Liver (tissue), 9 donors: Measurements from ENCODE around the gene ATE1. TPM values are rescaled to one million over a fixed set of nuclear protein-coding genes. Genes with fewer than 3 reads are reported as not detected.

Experiments used
- DNase-seq: peaks from one replicate; pipeline ENCODE4 v3.0.0-alpha.2; 2017; ENCODE audit warnings: low spot score
- H3K27ac ChIP-seq, 2 donors: one replicate each; pipeline ENCODE4 v1.7.0; 2013; ENCODE audit warnings: inconsistent platforms in 2 of 2, low read length in 2 of 2, control low read depth in 1 of 2, low read depth in 1 of 2, mild to moderate bottlenecking in 1 of 2
- H3K27me3 ChIP-seq, 4 donors: one replicate each; pipeline versions ENCODE4 v1.6.1 to v1.7.0; 2013; ENCODE audit warnings: low read length in 3 of 4, inconsistent platforms in 1 of 4, mild to moderate bottlenecking in 1 of 4, moderate library complexity in 1 of 4; ENCODE audit not compliant: control insufficient read depth in 4 of 4, insufficient read depth in 4 of 4
- H3K36me3 ChIP-seq, 4 donors: one replicate each; pipeline versions ENCODE4 v1.6.1 to v1.7.0; 2013; ENCODE audit warnings: low read length in 3 of 4, mild to moderate bottlenecking in 3 of 4, low read depth in 1 of 4, moderate library complexity in 1 of 4; ENCODE audit not compliant: control insufficient read depth in 4 of 4, insufficient read depth in 3 of 4
- H3K4me1 ChIP-seq, 4 donors: one replicate each; pipeline versions ENCODE4 v1.6.1 to v1.7.0; 2013; ENCODE audit warnings: low read length in 3 of 4, mild to moderate bottlenecking in 3 of 4, moderate library complexity in 1 of 4; ENCODE audit not compliant: control insufficient read depth in 4 of 4, insufficient read depth in 4 of 4
- H3K4me3 ChIP-seq, 3 donors: one replicate each; pipeline versions ENCODE4 v1.6.1 to v1.7.0; 2013; ENCODE audit warnings: low read length in 3 of 3, control low read depth in 1 of 3, low read depth in 1 of 3, mild to moderate bottlenecking in 1 of 3
- H3K9ac ChIP-seq, 2 donors: one replicate each; pipeline ENCODE4 v1.7.0; 2013; ENCODE audit warnings: low read length in 2 of 2, mild to moderate bottlenecking in 2 of 2, moderate library complexity in 2 of 2, control low read depth in 1 of 2, low read depth in 1 of 2
- H3K9me3 ChIP-seq, 4 donors: one replicate each; pipeline versions ENCODE4 v1.6.1 to v1.7.0; 2013; ENCODE audit warnings: low read length in 3 of 4; ENCODE audit not compliant: control insufficient read depth in 4 of 4
- ATF3 ChIP-seq: IDR thresholded peaks from 2 replicates; pipeline ENCODE4 v1.6.1; 2016; ENCODE audit warnings: antibody characterized with exemption
- CTCF ChIP-seq: fragments of 150-350 bp; IDR thresholded peaks from 2 replicates; pipeline ENCODE4 v1.5.1; 2017; ENCODE audit warnings: improper control_type of control experiment, low read depth, low read length; ENCODE audit not compliant: missing input control
- EGR1 ChIP-seq, 2 donors: IDR thresholded peaks; 2 replicates each; pipeline ENCODE4 v1.6.1; 2016 to 2018; ENCODE audit warnings: antibody characterized with exemption in 2 of 2, low read depth in 2 of 2
- FOXA1 ChIP-seq: IDR thresholded peaks from 2 replicates; pipeline ENCODE4 v1.6.1; 2016; ENCODE audit warnings: antibody characterized with exemption
- FOXA2 ChIP-seq: IDR thresholded peaks from 2 replicates; pipeline ENCODE4 v1.6.1; 2016; ENCODE audit warnings: antibody characterized with exemption
- GABPA ChIP-seq, 2 donors: IDR thresholded peaks in 1 of 2; conservative IDR thresholded peaks in 1 of 2; 2 replicates each; pipeline ENCODE4 v1.6.1; 2016; ENCODE audit warnings: antibody characterized with exemption in 2 of 2, mild to moderate bottlenecking in 1 of 2, moderate library complexity in 1 of 2
- HNF4A ChIP-seq, 2 donors: conservative IDR thresholded peaks; 2 replicates each; pipeline ENCODE4 v1.6.1; 2016; ENCODE audit warnings: antibody characterized with exemption in 2 of 2, mild to moderate bottlenecking in 2 of 2
- HNF4G ChIP-seq: IDR thresholded peaks from 2 replicates; pipeline ENCODE4 v1.6.1; 2016; ENCODE audit warnings: antibody characterized with exemption
- JUND ChIP-seq, 2 donors: IDR thresholded peaks; 2 replicates each; pipeline ENCODE4 v1.6.1; 2016; ENCODE audit warnings: antibody characterized with exemption in 2 of 2
- MAX ChIP-seq: IDR thresholded peaks from 2 replicates; pipeline ENCODE4 v1.6.1; 2016; ENCODE audit warnings: antibody characterized with exemption
- NR2F2 ChIP-seq: IDR thresholded peaks from 2 replicates; pipeline ENCODE4 v1.6.1; 2016; ENCODE audit warnings: antibody characterized with exemption
- RAD21 ChIP-seq, 2 donors: IDR thresholded peaks; 2 replicates each; pipeline ENCODE4 v1.6.1; 2016; ENCODE audit warnings: antibody characterized with exemption in 2 of 2, mild to moderate bottlenecking in 2 of 2
- REST ChIP-seq: IDR thresholded peaks from 2 replicates; pipeline ENCODE4 v1.6.1; 2016; ENCODE audit warnings: antibody characterized with exemption, mild to moderate bottlenecking
- RXRA ChIP-seq, 2 donors: IDR thresholded peaks; 2 replicates each; pipeline ENCODE4 v1.6.1; 2017 to 2018; ENCODE audit warnings: antibody characterized with exemption in 2 of 2, mild to moderate bottlenecking in 1 of 2
- SP1 ChIP-seq: IDR thresholded peaks from 2 replicates; pipeline ENCODE4 v1.6.1; 2018; ENCODE audit warnings: antibody characterized with exemption, mild to moderate bottlenecking
- TAF1 ChIP-seq: conservative IDR thresholded peaks from 2 replicates; pipeline ENCODE4 v1.6.1; 2016; ENCODE audit warnings: antibody characterized with exemption, mild to moderate bottlenecking
- YY1 ChIP-seq: IDR thresholded peaks from 2 replicates; pipeline ENCODE4 v1.6.1; 2016; ENCODE audit warnings: antibody characterized with exemption, mild to moderate bottlenecking
- ZBTB33 ChIP-seq: IDR thresholded peaks from 2 replicates; pipeline ENCODE4 v1.6.1; 2016; ENCODE audit warnings: antibody characterized with exemption
- WGBS: extraction: QIAGEN DNeasy Blood & Tissue Kit; methylation state at CpG from one replicate; pipeline ENCODE4 v1.1.7; 2013; 5-methylcytosine and 5-hydroxymethylcytosine counted together
- polyA plus RNA-seq, 2 donors: library from polyadenylated mRNA; stranded (reverse) in 1 of 2; unstranded in 1 of 2; fragments of 200-250 nt in 1 of 2; fragments of >200 nt in 1 of 2; fragmentation: Nextera tagmentation in 1 of 2; extraction: Ambion mirVana in 1 of 2; gene quantifications; one replicate each; pipeline versions ENCODE4 v1.2.1 to v1.2.3, GENCODE V29; 2013 to 2015
- total RNA-seq, 2 donors: library from RNA; depleted of rRNA; stranded (reverse); fragments of >200 nt; gene quantifications; one replicate each; pipeline ENCODE4 v1.2.3, GENCODE V29; 2014
- donor health status: healthy.
- donor health status: healthy.
- donor health status: healthy.
- donor health status: healthy.
- donor health status: healthy.

Gene ATE1
- total and polyA plus RNA-seq, 4 donors = 7.9 to 34.9 (median 13.5) TPM

GRCh38 chr10:121975295-121976086 is 47.7 kb upstream of the ATE1 start:
- H3K36me3 ChIP-seq = peaks cover 0 to 2% (median 0%) of the 10 kb centered on the region in 4 donors
- H3K9me3 ChIP-seq = no peaks in the 10 kb centered on the region
- 36% methylated on average over 21 of the region's 21 CpGs for WGBS
- TF ChIP-seq CTCF = peak; percentile 54
- no peak for TF ChIP-seq MAX
- TF ChIP-seq TAF1 = no peak
- no peak for TF ChIP-seq HNF4A (conservative IDR thresholded peaks at IDR 0.05)
- H3K27ac ChIP-seq = peak overlapping the region; percentile 91 to 96
- peaks cover 5 to 32% (median 20%) of the 10 kb centered on the region in 4 donors for H3K4me1 ChIP-seq
- no peaks in the 10 kb centered on the region for H3K27me3 ChIP-seq
- H3K9ac ChIP-seq = peak overlapping the region; percentile 10 to 41
- DNase-seq = no peak
- H3K4me3 ChIP-seq = peak overlapping the region; percentile 82 to 94 (median 87)

- peak within 1 kb of the TSS; percentile 91 to 96 for H3K27ac ChIP-seq
- peak; percentile 70 for DNase-seq
- WGBS = under 1% methylated on average over 101 of the region's 101 CpGs
Observed at GRCh38 chr10:121974535-121975294, 46.9 kb upstream of the ATE1 start, which contains the start of gene NSMCE4A. TSS of gene NSMCE4A (minus strand) at chr10:121975217. CDS start at chr10:121975165, 52 bp downstream.

More at GRCh38 chr10:121974535-121975294, 46.9 kb upstream of the ATE1 start, which contains the start of gene NSMCE4A:
- H3K9me3 ChIP-seq = no peaks in the 10 kb centered on the region
- H3K9ac ChIP-seq = peak within 1 kb of the TSS; percentile 10 to 66
- peaks cover 0 to 2% (median 0%) of the 10 kb centered on the region in 4 donors for H3K36me3 ChIP-seq
- peak within 1 kb of the TSS; percentile 82 to 94 (median 87) for H3K4me3 ChIP-seq
- no peaks in the 10 kb centered on the region for H3K27me3 ChIP-seq
- TF ChIP-seq CTCF (no peak), HNF4G (no peak), RAD21 (IDR thresholded peaks at IDR 0.05) (peak in 1 of 2 donors; percentile 42), SP1 (no peak), HNF4A (conservative IDR thresholded peaks at IDR 0.05) (no peak), FOXA1 (no peak), RXRA (IDR thresholded peaks at IDR 0.05) (no peak), JUND (IDR thresholded peaks at IDR 0.05) (no peak), GABPA (IDR thresholded peaks at IDR 0.05 in 1 of 2, conservative IDR thresholded peaks at IDR 0.05 in 1 of 2) (no peak), NR2F2 (no peak), ZBTB33 (no peak), FOXA2 (no peak), EGR1 (IDR thresholded peaks at IDR 0.05; ENCODE audit: low read depth in 2 of 2) (no peak), REST (peak; percentile 37), TAF1 (no peak), YY1 (peak; percentile 67), ATF3 (no peak), MAX (no peak)
- H3K4me1 ChIP-seq = peaks cover 5 to 35% (median 22%) of the 10 kb centered on the region in 4 donors
